Adrenal gland (tissue), 5 donors: Measurements from ENCODE around the gene NPC1L1.

Experiments
- POLR2A ChIP-seq, 2 donors: fragments of 450-650 bp; IDR thresholded peaks; one replicate each; pipeline ENCODE4 v1.6.1; 2017; ENCODE audit warnings: antibody characterized with exemption in 2 of 2, mild to moderate bottlenecking in 2 of 2, moderate library complexity in 1 of 2
- TF ChIP-seq, protein P1 (sequence below), 6 experiments: fragments of 450-650 bp in 4 of 6; fragments of 200-600 bp in 2 of 6; sonication (generic) in 1 of 6; IDR thresholded peaks; 1 replicate in 5 of 6; 2 replicates in 1 of 6; pipeline versions ENCODE4 v1.5.1 to v1.8.0; 2016 to 2021; ENCODE audit warnings: antibody characterized with exemption in 6 of 6, mild to moderate bottlenecking in 2 of 6, moderate library complexity in 1 of 6
- donor health status: DM: no; HTN: no; CAD: no.

DNA sequence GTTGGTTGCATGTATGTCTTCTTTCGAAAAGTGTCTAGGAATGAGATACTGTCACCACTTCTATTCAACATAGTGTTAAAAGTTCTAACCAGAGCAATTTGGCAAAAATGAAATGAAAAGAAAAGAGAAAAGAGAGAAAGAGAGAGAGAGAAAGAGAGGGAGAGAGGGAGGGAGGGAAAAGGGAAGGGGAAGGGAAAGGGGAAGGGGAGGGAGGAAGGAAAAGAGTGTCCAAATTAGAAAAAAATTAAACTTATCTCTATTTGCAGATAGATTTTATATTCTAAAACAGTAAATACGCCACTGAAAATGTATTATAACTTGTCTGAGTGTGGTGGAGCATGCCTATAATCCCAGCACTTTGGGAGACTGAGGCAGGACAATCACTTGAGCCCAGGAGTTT is 16.4 kb upstream of the NPC1L1 start:
- TF ChIP-seq, protein P1, sequence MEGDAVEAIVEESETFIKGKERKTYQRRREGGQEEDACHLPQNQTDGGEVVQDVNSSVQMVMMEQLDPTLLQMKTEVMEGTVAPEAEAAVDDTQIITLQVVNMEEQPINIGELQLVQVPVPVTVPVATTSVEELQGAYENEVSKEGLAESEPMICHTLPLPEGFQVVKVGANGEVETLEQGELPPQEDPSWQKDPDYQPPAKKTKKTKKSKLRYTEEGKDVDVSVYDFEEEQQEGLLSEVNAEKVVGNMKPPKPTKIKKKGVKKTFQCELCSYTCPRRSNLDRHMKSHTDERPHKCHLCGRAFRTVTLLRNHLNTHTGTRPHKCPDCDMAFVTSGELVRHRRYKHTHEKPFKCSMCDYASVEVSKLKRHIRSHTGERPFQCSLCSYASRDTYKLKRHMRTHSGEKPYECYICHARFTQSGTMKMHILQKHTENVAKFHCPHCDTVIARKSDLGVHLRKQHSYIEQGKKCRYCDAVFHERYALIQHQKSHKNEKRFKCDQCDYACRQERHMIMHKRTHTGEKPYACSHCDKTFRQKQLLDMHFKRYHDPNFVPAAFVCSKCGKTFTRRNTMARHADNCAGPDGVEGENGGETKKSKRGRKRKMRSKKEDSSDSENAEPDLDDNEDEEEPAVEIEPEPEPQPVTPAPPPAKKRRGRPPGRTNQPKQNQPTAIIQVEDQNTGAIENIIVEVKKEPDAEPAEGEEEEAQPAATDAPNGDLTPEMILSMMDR (IDR thresholded peaks at IDR 0.05): no peak
- TF ChIP-seq POLR2A (IDR thresholded peaks at IDR 0.05): no peak
